GM13977 (cell line): Measurements from ENCODE around the gene TEX19.

Experiments
- DNase-seq: peaks from one replicate; pipeline ENCODE4 v3.0.0; 2012; ENCODE audit warnings: low spot score
- in situ Hi-C: fragments of 300-500 bp; cut with MboI; formaldehyde crosslinking; loops from one replicate; pipeline ENCODE4 v1.12.0; 2022; ENCODE audit warnings: low sequenced_read_pairs, low pct_unique_long_range_greater_than_20kb, mixed read lengths, inconsistent platforms; ENCODE audit not compliant: unreplicated experiment
- TF ChIP-seq, protein P1 (sequence below): IDR thresholded peaks from 2 replicates; pipeline ENCODE4 v1.5.1; 2012; ENCODE audit warnings: mild to moderate bottlenecking, control low read depth; ENCODE audit not compliant: insufficient read depth; ENCODE audit errors: extremely low read depth, missing control alignments

Gene TEX19

DNA sequence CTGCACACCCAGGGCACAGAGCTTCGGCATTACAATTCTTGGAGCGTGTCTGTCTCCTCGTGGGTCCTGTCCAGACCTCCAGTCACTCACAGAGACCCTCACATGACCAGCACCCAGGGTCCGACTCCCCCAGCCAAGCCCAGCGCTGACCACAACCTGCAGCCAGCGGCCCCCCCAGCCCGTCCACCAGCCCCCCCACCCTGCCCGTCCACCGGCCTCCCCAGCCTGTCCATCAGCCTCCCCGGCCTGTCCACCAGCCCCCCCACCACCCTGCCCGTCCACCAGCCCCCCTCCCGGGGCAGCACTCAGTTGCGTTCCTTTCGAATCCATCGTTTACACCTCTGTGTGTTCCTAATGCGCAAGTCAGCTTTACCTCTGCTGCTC lies 31.3 kb upstream of the TEX19 start:
- in situ Hi-C loops, result no loop called here
- DNase-seq, result no peak
- TF ChIP-seq, protein P1, sequence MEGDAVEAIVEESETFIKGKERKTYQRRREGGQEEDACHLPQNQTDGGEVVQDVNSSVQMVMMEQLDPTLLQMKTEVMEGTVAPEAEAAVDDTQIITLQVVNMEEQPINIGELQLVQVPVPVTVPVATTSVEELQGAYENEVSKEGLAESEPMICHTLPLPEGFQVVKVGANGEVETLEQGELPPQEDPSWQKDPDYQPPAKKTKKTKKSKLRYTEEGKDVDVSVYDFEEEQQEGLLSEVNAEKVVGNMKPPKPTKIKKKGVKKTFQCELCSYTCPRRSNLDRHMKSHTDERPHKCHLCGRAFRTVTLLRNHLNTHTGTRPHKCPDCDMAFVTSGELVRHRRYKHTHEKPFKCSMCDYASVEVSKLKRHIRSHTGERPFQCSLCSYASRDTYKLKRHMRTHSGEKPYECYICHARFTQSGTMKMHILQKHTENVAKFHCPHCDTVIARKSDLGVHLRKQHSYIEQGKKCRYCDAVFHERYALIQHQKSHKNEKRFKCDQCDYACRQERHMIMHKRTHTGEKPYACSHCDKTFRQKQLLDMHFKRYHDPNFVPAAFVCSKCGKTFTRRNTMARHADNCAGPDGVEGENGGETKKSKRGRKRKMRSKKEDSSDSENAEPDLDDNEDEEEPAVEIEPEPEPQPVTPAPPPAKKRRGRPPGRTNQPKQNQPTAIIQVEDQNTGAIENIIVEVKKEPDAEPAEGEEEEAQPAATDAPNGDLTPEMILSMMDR, result no peak

- TF ChIP-seq, protein P1, result no peak
- in situ Hi-C loops, result no loop called here
- DNase-seq, result no peak
Measured at GRCh38 chr17:82328141-82328993, 30.7 kb upstream of the TEX19 start.

- in situ Hi-C loops, result no loop called here
- TF ChIP-seq, protein P1, result no peak
- no peak for DNase-seq
Measured at GRCh38 chr17:82328994-82329507, 30.0 kb upstream of the TEX19 start.

GRCh38 chr17:82329683-82330321 lies 29.2 kb upstream of the TEX19 start:
- TF ChIP-seq, protein P1, result no peak
- DNase-seq, result no peak
- in situ Hi-C loops, result no loop called here

- in situ Hi-C loops, result no loop called here
- no peak for DNase-seq
- TF ChIP-seq, protein P1, result no peak
Measured at GRCh38 chr17:82330322-82331239, 28.5 kb upstream of the TEX19 start.

DNA sequence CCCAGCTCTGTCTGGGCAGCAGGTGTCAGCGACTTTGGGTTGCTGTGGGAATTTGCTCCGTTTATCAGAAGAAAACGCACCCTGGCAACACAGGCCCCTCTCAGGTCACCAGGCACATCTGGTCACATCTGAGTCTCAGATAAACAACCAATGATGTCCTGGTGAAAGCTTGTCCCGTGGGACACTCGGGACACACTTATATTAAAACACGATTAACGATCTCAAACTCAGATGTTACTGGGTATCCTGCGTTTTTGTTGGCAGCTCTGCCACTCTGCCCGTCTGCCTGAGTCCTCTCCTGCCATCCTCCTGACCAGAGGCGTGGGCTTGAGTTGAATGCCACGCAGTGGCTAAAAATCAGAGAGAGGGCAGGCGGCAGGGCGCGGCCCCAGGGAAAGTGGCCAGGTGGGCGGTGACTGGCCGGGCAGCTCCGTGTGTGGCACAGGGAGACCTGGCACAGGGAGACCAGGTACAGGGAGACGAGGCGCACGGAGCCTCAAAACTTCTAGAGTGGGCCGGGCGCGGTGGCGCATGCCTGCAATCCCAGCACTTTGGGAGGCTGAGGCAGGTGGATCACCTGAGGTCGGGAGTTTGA lies 27.6 kb upstream of the TEX19 start:
- TF ChIP-seq, protein P1, result no peak
- in situ Hi-C loops, result no loop called here
- DNase-seq, result no peak
